ENCODE data around the gene SRGAP1.

SRGAP1 gene

GRCh38 chr12:64145226-64145625 is 300.7 kb downstream of the SRGAP1 start:
- no peak for DNase-seq (ENCODE audit: low read depth)
- H3K4me3 ChIP-seq (ENCODE audit: control insufficient read depth, low read depth, low read length) = no peak overlapping the region
- no peak for TF ChIP-seq CTCF (IDR thresholded peaks at IDR 0.05; ENCODE audit: control insufficient read depth, insufficient read depth, low read depth, low read length, missing control alignments)

GRCh38 chr12:64147011-64147631 is 302.6 kb downstream of the SRGAP1 start:
- no peak for DNase-seq (ENCODE audit: low read depth)
- no peak for TF ChIP-seq CTCF (IDR thresholded peaks at IDR 0.05; ENCODE audit: control insufficient read depth, insufficient read depth, low read depth, low read length, missing control alignments)

GRCh38 chr12:64147875-64148274 is 303.4 kb downstream of the SRGAP1 start:
- no peak for DNase-seq (ENCODE audit: low read depth)
- no peak for TF ChIP-seq CTCF (IDR thresholded peaks at IDR 0.05; ENCODE audit: control insufficient read depth, insufficient read depth, low read depth, low read length, missing control alignments)
- no peak overlapping the region for H3K4me3 ChIP-seq (ENCODE audit: control insufficient read depth, low read depth, low read length)

More at GRCh38 chr12:64147011-64147631, 302.6 kb downstream of the SRGAP1 start:
- no peak overlapping the region for H3K4me3 ChIP-seq (ENCODE audit: control insufficient read depth, low read depth, low read length)

- H3K4me3 ChIP-seq (ENCODE audit: control insufficient read depth, low read depth, low read length) = no peak overlapping the region
- DNase-seq (ENCODE audit: low read depth) = no peak
- TF ChIP-seq CTCF (IDR thresholded peaks at IDR 0.05; ENCODE audit: control insufficient read depth, insufficient read depth, low read depth, low read length, missing control alignments) = no peak
Measured at GRCh38 chr12:64154677-64155076, 310.2 kb downstream of the SRGAP1 start.

- DNase-seq (ENCODE audit: low read depth) = no peak
- no peak for TF ChIP-seq CTCF (IDR thresholded peaks at IDR 0.05; ENCODE audit: control insufficient read depth, insufficient read depth, low read depth, low read length, missing control alignments)
- H3K4me3 ChIP-seq (ENCODE audit: control insufficient read depth, low read depth, low read length) = no peak overlapping the region
Measured at GRCh38 chr12:64157110-64157509, 312.6 kb downstream of the SRGAP1 start.

GRCh38 chr12:64160021-64160710 is 315.7 kb downstream of the SRGAP1 start:
- TF ChIP-seq CTCF (IDR thresholded peaks at IDR 0.05; ENCODE audit: control insufficient read depth, insufficient read depth, low read depth, low read length, missing control alignments) = no peak
- no peak overlapping the region for H3K4me3 ChIP-seq (ENCODE audit: control insufficient read depth, low read depth, low read length)
- no peak for DNase-seq (ENCODE audit: low read depth)
